A549 (cell line): ENCODE results near the gene SCRN2. TPM values are rescaled to one million over a fixed set of nuclear protein-coding genes. Genes with fewer than 3 reads are reported as not detected.

Source experiments
- ATAC-seq, 2 experiments: fragments of 200-7000 bp in 1 of 2; fragments of >200 bp in 1 of 2; cut with Nextera tagmentation in 1 of 2; cut with Tn5 transposase in 1 of 2; 3 replicates each; pipeline versions ENCODE4 v1.8.0 to v1.9.1; 2018 to 2020; ENCODE audit warnings: mild to moderate bottlenecking in 1 of 2, moderate library complexity in 1 of 2
- CTCF ChIA-PET: fragments of 300-600 bp; sonication (Branson Sonifier 250); formaldehyde crosslinking; extraction: SDS; loops from one replicate; lab custom pipeline; 2021; ENCODE audit warnings: antibody characterized with exemption, inconsistent platforms; lab: Yijun Ruan, JAX
- POLR2A ChIA-PET: fragments of 350-600 bp; formaldehyde crosslinking; extraction: SDS; loops from one replicate; lab custom pipeline; 2021; ENCODE audit warnings: antibody characterized with exemption, inconsistent platforms; lab: Yijun Ruan, JAX
- DNase-seq, 2 experiments: peaks; one replicate each; pipeline versions ENCODE4 v3.0.0 to v3.0.0-alpha.2; 2011 to 2016; ENCODE audit warnings: low read depth in 1 of 2, low spot score in 1 of 2
- FAIRE-seq: peaks from 2 replicates; lab custom pipeline; 2011; peaks lifted over from hg19 to GRCh38; lab: Jason Lieb, UNC
- H3K27ac ChIP-seq, 2 experiments: fragments of >200 bp; sonication (Bioruptor Twin); formaldehyde crosslinking; 3 replicates each; pipeline ENCODE4 v1.5.1; 2016 to 2017
- H3K4me1 ChIP-seq: fragments of >200 bp; sonication (Bioruptor Twin); formaldehyde crosslinking; 3 replicates; pipeline ENCODE4 v1.6.1; 2016
- H3K4me2 ChIP-seq: fragments of >200 bp; sonication (Bioruptor Twin); formaldehyde crosslinking; 3 replicates; pipeline ENCODE4 v1.6.1; 2016
- H3K4me3 ChIP-seq: fragments of >200 bp; sonication (Bioruptor Twin); formaldehyde crosslinking; 3 replicates; pipeline ENCODE4 v1.5.1; 2016
- H3K9me3 ChIP-seq: fragments of >200 bp; sonication (Bioruptor Twin); formaldehyde crosslinking; 3 replicates; pipeline ENCODE4 v1.6.1; 2016
- CBX2 ChIP-seq: fragments of 200-600 bp; sonication (generic); IDR thresholded peaks from 2 replicates; pipeline ENCODE4 v1.6.1; 2016; ENCODE audit warnings: low read depth, mild to moderate bottlenecking, borderline replicate concordance
- EHF ChIP-seq: fragments of 250-450 bp; sonication (Bioruptor Pico); IDR thresholded peaks from 2 replicates; pipeline ENCODE4 v1.5.0; 2020; ENCODE audit warnings: mild to moderate bottlenecking
- ESRRA ChIP-seq: fragments of 150-350 bp; IDR thresholded peaks from 2 replicates; pipeline ENCODE4 v1.6.1; 2014; ENCODE audit warnings: mild to moderate bottlenecking, low read length, borderline replicate concordance
- FOSL2 ChIP-seq, 2 experiments: fragments of 450-650 bp in 1 of 2; fragments of >200 bp in 1 of 2; sonication (Bioruptor Twin) in 1 of 2; formaldehyde crosslinking; IDR thresholded peaks; 2 replicates each; pipeline versions ENCODE4 v1.5.0 to v1.6.1; 2016 to 2020; ENCODE audit warnings: mild to moderate bottlenecking in 1 of 2, moderate library complexity in 1 of 2
- MAFK ChIP-seq: fragments of 450-650 bp; IDR thresholded peaks from 2 replicates; pipeline ENCODE4 v1.6.1; 2014; ENCODE audit not compliant: partially characterized antibody
- MAZ ChIP-seq: fragments of 150-350 bp; IDR thresholded peaks from 2 replicates; pipeline ENCODE4 v1.6.1; 2014; ENCODE audit warnings: antibody characterized with exemption, low read depth, low read length, borderline replicate concordance
- MYC ChIP-seq: IDR thresholded peaks from 2 replicates; pipeline ENCODE4 v1.6.1; 2012; ENCODE audit warnings: mild to moderate bottlenecking, inconsistent platforms, low read length, improper control_type of control experiment, borderline replicate concordance
- NFE2L2 ChIP-seq: fragments of 150-350 bp; conservative IDR thresholded peaks from 2 replicates; pipeline ENCODE4 v1.6.1; 2014; ENCODE audit warnings: low read length
- NPAS2 ChIP-seq: fragments of 250-450 bp; sonication (Bioruptor Pico); IDR thresholded peaks from 2 replicates; pipeline ENCODE4 v1.8.0; 2022; ENCODE audit warnings: mild to moderate bottlenecking, moderate library complexity, borderline replicate concordance
- POLR2AphosphoS2 ChIP-seq: conservative IDR thresholded peaks from 2 replicates; pipeline ENCODE4 v1.6.1; 2012; ENCODE audit warnings: low read length, improper control_type of control experiment, inconsistent platforms
- RFX5 ChIP-seq: fragments of 450-650 bp; IDR thresholded peaks from 2 replicates; pipeline ENCODE4 v1.7.1; 2014; ENCODE audit warnings: antibody characterized with exemption, mild to moderate bottlenecking, moderate library complexity
- SREBF2 ChIP-seq: fragments of 450-650 bp; IDR thresholded peaks from 2 replicates; pipeline ENCODE4 v1.6.1; 2014; ENCODE audit warnings: mild to moderate bottlenecking, moderate library complexity
- WGBS: methylation state at CpG from one replicate; pipeline ENCODE4 v1.1.6; 2017; ENCODE audit errors: missing lambda C conversion rate; 5-methylcytosine and 5-hydroxymethylcytosine counted together
- polyA plus RNA-seq, 4 experiments: library from polyadenylated mRNA; depleted of rRNA in 3 of 4; stranded (reverse); fragments of >200 nt; fragmentation: RNase III in 1 of 4; extraction: RNeasy Plus Mini Kit Qiagen cat#74134 plus additional on column Dnase treatment in 1 of 4; gene quantifications; 2 replicates in 3 of 4; 3 replicates in 1 of 4; pipeline ENCODE4 v1.2.3, GENCODE V29; 2011 to 2017
- TF ChIP-seq, protein P1 (sequence below): fragments of 450-650 bp; IDR thresholded peaks from 2 replicates; pipeline ENCODE4 v1.6.1; 2014; ENCODE audit warnings: antibody characterized with exemption
- TF ChIP-seq, protein P2 (sequence below): IDR thresholded peaks from 2 replicates; pipeline ENCODE4 v1.6.1; 2012; ENCODE audit warnings: low read depth, borderline replicate concordance
- TF ChIP-seq, protein P3 (sequence below): IDR thresholded peaks from 2 replicates; pipeline ENCODE4 v1.6.1; 2012
- TF ChIP-seq, protein P4 (sequence below): IDR thresholded peaks from 2 replicates; pipeline ENCODE4 v1.6.1; 2012

Gene SCRN2
- polyA plus RNA-seq, 2 of the 4 experiments (the other 2 are of a cell fraction) = 25.8 to 43.7 TPM

DNA sequence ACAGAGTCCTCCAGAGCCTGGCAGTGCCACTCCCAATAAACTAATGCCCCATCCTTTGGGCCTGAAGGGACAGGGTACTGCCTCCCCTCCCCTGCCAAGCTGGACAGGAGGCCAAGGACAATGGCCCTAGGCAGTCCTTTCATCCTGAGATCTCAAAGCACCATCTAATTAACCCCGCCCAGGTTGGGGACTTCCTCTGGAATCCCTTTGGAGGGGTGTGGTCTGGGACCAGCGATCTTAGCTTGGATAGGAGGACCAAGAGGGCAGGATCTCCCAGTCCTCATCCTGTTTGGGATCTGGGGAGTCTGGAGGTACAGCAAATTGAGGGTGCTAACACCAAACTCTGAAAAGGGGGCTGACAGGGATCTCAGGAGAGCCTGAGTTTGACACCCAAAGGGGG, 28.0 kb upstream of the SCRN2 start:
- peaks cover 4% of the 10 kb centered on the region; the same call in 1 of the 3 replicates for H3K4me1 ChIP-seq
- no peak overlapping the region for H3K4me3 ChIP-seq
- CTCF ChIA-PET = interaction anchor here (0.7 to 17.0 kb wide), 3 partner anchors 18 to 102 kb away, joined by 3 to 224 read pairs (median 224); partner anchors contain the start of genes CDK5RAP3, SCRN2 and SP6
- 47% methylated on average over 2 of the region's 2 CpGs for WGBS
- H3K4me2 ChIP-seq = no peak overlapping the region
- DNase-seq (no peak), FAIRE-seq (no peak), ATAC-seq (no peak)
- peaks cover 2% of the 10 kb centered on the region; the same call in 1 of the 3 replicates for H3K9me3 ChIP-seq
- H3K27ac ChIP-seq = no peak overlapping the region
- POLR2A ChIA-PET = interaction anchor here (1.0 kb wide), 1 partner anchor 102 kb away, joined by 3 read pairs; the partner anchor contains the start of gene CDK5RAP3
- TF ChIP-seq ESRRA (no peak), MYC (no peak), MAZ (no peak), MAFK (no peak), RFX5 (no peak)
- TF ChIP-seq, protein P1, sequence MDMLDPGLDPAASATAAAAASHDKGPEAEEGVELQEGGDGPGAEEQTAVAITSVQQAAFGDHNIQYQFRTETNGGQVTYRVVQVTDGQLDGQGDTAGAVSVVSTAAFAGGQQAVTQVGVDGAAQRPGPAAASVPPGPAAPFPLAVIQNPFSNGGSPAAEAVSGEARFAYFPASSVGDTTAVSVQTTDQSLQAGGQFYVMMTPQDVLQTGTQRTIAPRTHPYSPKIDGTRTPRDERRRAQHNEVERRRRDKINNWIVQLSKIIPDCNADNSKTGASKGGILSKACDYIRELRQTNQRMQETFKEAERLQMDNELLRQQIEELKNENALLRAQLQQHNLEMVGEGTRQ = no peak

DNA sequence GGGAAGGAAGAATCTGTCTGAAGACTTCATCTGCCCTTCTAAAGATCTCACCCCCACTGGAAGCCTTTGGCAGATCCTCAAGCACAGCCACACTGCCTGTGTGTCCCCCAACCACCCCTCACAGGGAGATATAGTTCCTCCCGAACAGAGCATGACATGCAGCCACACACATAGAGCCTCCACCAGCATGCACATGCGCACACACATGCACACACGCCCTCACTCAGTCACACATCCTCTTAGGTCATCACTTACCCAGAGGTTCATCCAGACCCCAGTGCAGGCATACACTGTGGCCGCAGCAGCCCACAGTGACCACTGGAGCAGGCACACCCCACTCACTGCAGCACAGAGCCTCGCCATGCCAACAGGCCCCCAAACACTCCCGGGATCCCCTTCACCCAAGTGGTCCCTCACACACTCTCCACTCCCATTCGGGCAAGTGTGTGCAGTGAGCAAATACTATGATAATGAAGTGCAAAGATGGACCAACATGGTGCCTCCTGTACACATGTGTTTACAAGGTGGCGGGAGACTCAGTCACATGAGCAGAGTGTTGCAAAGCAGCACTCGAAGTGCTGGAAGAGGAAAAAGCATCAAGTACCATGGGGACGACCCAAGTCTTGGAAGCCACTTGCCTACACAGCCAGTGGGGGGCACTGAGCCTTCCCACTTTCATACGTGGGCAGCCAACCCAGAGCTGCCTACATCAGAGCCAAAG, 26.9 kb upstream of the SCRN2 start:
- Histone ChIP-seq H3K4me1 (peaks cover 9% of the 10 kb centered on the region), H3K4me3 (no peak overlapping the region), H3K9me3 (peaks cover 10% of the 10 kb centered on the region; the same call in 1 of the 3 replicates), H3K4me2 (no peak overlapping the region), H3K27ac (no peak overlapping the region)
- ATAC-seq = no peak
- ChIA-PET CTCF (interaction anchor here (0.7 to 17.0 kb wide), 4 partner anchors 19 to 103 kb away, joined by 3 to 224 read pairs (median 114); partner anchors contain the start of genes CDK5RAP3, SCRN2 and SP6), POLR2A (interaction anchor here (1.0 kb wide), 1 partner anchor 103 kb away, joined by 3 read pairs; the partner anchor contains the start of gene CDK5RAP3)
- no peak for TF ChIP-seq EHF (CRISPR knock-in tag)
- TF ChIP-seq, protein P2, sequence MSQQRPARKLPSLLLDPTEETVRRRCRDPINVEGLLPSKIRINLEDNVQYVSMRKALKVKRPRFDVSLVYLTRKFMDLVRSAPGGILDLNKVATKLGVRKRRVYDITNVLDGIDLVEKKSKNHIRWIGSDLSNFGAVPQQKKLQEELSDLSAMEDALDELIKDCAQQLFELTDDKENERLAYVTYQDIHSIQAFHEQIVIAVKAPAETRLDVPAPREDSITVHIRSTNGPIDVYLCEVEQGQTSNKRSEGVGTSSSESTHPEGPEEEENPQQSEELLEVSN = 0 out of 2 replicates have a peak, but pooled peaks have one; percentile 43
- DNase-seq = no peak
- WGBS = 83% methylated on average over 11 of the region's 11 CpGs
- no peak for FAIRE-seq

DNA sequence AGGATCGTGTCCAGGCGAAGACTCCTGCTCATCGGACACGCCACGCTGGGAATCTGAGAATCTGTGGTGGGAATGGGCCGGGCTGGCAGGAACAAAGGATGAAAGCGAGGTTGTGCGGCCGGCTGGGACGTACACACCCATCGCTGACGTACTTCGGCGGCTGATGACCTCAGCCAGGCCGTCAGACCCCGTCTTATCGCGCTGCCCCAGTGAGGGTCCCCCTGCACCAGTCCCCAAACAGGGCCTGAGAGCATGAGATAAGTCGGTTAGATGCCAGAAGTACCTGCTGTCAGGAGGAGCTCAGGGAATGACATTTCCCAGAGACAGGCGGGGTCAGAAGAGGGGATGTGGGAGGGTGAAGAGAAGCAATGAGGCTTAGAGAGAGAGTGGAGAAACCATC, 25.9 kb upstream of the SCRN2 start:
- TF ChIP-seq, protein P3, sequence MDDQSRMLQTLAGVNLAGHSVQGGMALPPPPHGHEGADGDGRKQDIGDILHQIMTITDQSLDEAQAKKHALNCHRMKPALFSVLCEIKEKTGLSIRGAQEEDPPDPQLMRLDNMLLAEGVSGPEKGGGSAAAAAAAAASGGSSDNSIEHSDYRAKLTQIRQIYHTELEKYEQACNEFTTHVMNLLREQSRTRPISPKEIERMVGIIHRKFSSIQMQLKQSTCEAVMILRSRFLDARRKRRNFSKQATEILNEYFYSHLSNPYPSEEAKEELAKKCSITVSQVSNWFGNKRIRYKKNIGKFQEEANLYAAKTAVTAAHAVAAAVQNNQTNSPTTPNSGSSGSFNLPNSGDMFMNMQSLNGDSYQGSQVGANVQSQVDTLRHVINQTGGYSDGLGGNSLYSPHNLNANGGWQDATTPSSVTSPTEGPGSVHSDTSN = no peak
- TF ChIP-seq POLR2AphosphoS2 (no peak), FOSL2 (IDR thresholded peaks at IDR 0.05) (no peak), FOSL2 (CRISPR knock-in tag; IDR thresholded peaks at IDR 0.05) (no peak), NFE2L2 (no peak), CBX2 (no peak), SREBF2 (no peak), NPAS2 (CRISPR knock-in tag) (no peak)
- TF ChIP-seq, protein P4, sequence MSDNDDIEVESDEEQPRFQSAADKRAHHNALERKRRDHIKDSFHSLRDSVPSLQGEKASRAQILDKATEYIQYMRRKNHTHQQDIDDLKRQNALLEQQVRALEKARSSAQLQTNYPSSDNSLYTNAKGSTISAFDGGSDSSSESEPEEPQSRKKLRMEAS = no peak
- ChIA-PET CTCF (interaction anchor here (1.0 to 17.0 kb wide), 4 partner anchors 20 to 133 kb away, joined by 3 to 224 read pairs (median 114); partner anchors contain the start of genes SCRN2 and SP6), POLR2A (no interaction called here)
- H3K4me2 ChIP-seq = no peak overlapping the region
- no peak overlapping the region for H3K4me3 ChIP-seq
- H3K4me1 ChIP-seq = peaks cover 15% of the 10 kb centered on the region
- H3K9me3 ChIP-seq = peaks cover 10% of the 10 kb centered on the region; the same call in 1 of the 3 replicates
- FAIRE-seq = no peak
- H3K27ac ChIP-seq = no peak overlapping the region
- WGBS = 87% methylated on average over 20 of the region's 20 CpGs
- no peak for DNase-seq
- no peak for ATAC-seq
